HepG2 (cell line): ENCODE data around the gene ALB. TPM values are rescaled to one million over a fixed set of nuclear protein-coding genes. Genes with fewer than 3 reads are reported as not detected.

Experiments used
- ERF ChIP-seq: IDR thresholded peaks from 2 replicates; pipeline ENCODE4 v1.6.1; 2018; ENCODE audit warnings: missing biosample characterization, missing genetic modification reagents
- EZH2 ChIP-seq: conservative IDR thresholded peaks from 2 replicates; pipeline ENCODE4 v1.6.1; 2012; ENCODE audit warnings: mild to moderate bottlenecking, low read depth, low read length, moderate library complexity
- ISX ChIP-seq: sonication (generic); formaldehyde crosslinking; conservative IDR thresholded peaks from 2 replicates; pipeline ENCODE4 v1.5.0; 2020; ENCODE audit warnings: missing genetic modification reagents
- KAT7 ChIP-seq: IDR thresholded peaks from 2 replicates; pipeline ENCODE4 v1.6.1; 2018; ENCODE audit warnings: borderline replicate concordance, missing compliant biosample characterization
- MAF1 ChIP-seq: sonication (generic); formaldehyde crosslinking; IDR thresholded peaks from 2 replicates; pipeline ENCODE4 v1.5.0; 2020; ENCODE audit warnings: missing genetic modification reagents, borderline replicate concordance
- MBD4 ChIP-seq: IDR thresholded peaks from 2 replicates; pipeline ENCODE4 v1.6.1; 2012; ENCODE audit warnings: low read length, inconsistent platforms, borderline replicate concordance
- MIXL1 ChIP-seq: IDR thresholded peaks from 2 replicates; pipeline ENCODE4 v1.6.1; 2016
- NCOR1 ChIP-seq: fragments of 200-600 bp; sonication (generic); IDR thresholded peaks from 2 replicates; pipeline ENCODE4 v1.7.0; 2017; ENCODE audit warnings: antibody characterized with exemption, low read length, borderline replicate concordance
- NKX3-1 ChIP-seq: sonication (generic); formaldehyde crosslinking; IDR thresholded peaks from 2 replicates; pipeline ENCODE4 v1.5.0; 2020; ENCODE audit warnings: missing genetic modification reagents
- NRL ChIP-seq: sonication (generic); formaldehyde crosslinking; IDR thresholded peaks from 2 replicates; pipeline ENCODE4 v1.5.0; 2020; ENCODE audit warnings: missing genetic modification reagents, mild to moderate bottlenecking, moderate library complexity, borderline replicate concordance
- PAXIP1 ChIP-seq: sonication (generic); formaldehyde crosslinking; conservative IDR thresholded peaks from 2 replicates; pipeline ENCODE4 v1.4.0; 2020; ENCODE audit warnings: mild to moderate bottlenecking, missing genetic modification reagents, moderate library complexity
- SMAD3 ChIP-seq: sonication (generic); formaldehyde crosslinking; IDR thresholded peaks from 2 replicates; pipeline ENCODE4 v1.4.0; 2020; ENCODE audit warnings: missing genetic modification reagents
- SMC3 ChIP-seq: IDR thresholded peaks from 2 replicates; pipeline ENCODE4 v1.6.1; 2011; ENCODE audit warnings: low read length, improper control_type of control experiment
- ZNF646 ChIP-seq: sonication (generic); formaldehyde crosslinking; IDR thresholded peaks from 2 replicates; pipeline ENCODE4 v1.9.0; 2021; ENCODE audit warnings: mild to moderate bottlenecking, missing genetic modification reagents
- ZSCAN9 ChIP-seq: IDR thresholded peaks from 2 replicates; pipeline ENCODE4 v1.6.1; 2016; ENCODE audit warnings: borderline replicate concordance
- polyA plus RNA-seq, 8 experiments: library from polyadenylated mRNA; depleted of rRNA in 3 of 8; stranded (reverse) in 7 of 8; unstranded in 1 of 8; fragments of >200 nt; fragmentation: Illumina TruSeq in 4 of 8; extraction: Trizol in 4 of 8; gene quantifications; 2 replicates each; pipeline versions ENCODE4 v1.2.1 to v1.2.3, GENCODE V29; 2011 to 2016; ENCODE audit warnings: low read depth in 4 of 8, missing spikeins in 1 of 8, mixed read lengths in 1 of 8; ENCODE audit not compliant: insufficient read depth in 1 of 8
- total RNA-seq, 5 experiments: library from RNA; depleted of rRNA; stranded (reverse); fragments of >200 nt; fragmentation: Illumina TruSeq; extraction: Trizol; gene quantifications; 2 replicates each; pipeline ENCODE4 v1.2.3, GENCODE V29; 2016; ENCODE audit warnings: low read depth in 1 of 5
- TF ChIP-seq, protein P1 (sequence below): sonication (generic); formaldehyde crosslinking; IDR thresholded peaks from 2 replicates; pipeline ENCODE4 v1.4.0; 2020; ENCODE audit warnings: mild to moderate bottlenecking, missing genetic modification reagents, borderline replicate concordance

ALB gene
- total and polyA plus RNA-seq, 2 of the 13 experiments (the other 11 are each of a cell fraction or from before 2014, with no cell fraction given): 22,259 to 22,625 TPM

DNA sequence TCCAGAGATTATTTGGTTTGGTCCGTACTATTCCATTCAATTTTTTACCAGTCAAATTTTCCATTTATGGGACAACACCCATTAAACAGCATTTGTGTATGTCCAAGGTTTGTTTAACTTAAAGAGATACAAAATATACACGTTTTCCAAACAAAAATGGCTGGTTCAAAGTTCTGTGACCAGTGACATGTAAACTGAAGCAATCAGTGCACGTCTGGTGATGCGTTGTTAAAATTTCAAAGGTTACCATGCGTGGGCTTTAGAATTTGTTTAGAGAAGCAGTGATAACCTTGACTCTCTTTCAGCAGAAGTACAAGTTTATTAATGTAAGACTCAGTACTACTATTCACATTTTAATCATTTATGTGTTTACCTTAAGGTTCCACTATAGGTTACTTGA is 25.2 kb upstream of the ALB start (continued):
- TF ChIP-seq NRL (CRISPR knock-in tag) (no peak), ISX (CRISPR knock-in tag) (no peak), SMC3 (no peak; the same call in 1 of the 2 replicates), ERF (CRISPR knock-in tag) (peak; percentile 85), ZNF646 (CRISPR knock-in tag) (peak; percentile 22; the same call in 1 of the 2 replicates), PAXIP1 (CRISPR knock-in tag) (peak; percentile 96), SMAD3 (CRISPR knock-in tag) (peak; percentile 79; the same call in 1 of the 2 replicates), MBD4 (peak; percentile 82; the same call in 1 of the 2 replicates), EZH2 (no peak), MAF1 (CRISPR knock-in tag) (no peak), ZSCAN9 (CRISPR knock-in tag) (0 out of 2 replicates have a peak, but pooled peaks have one; percentile 85), KAT7 (CRISPR knock-in tag) (0 out of 2 replicates have a peak, but pooled peaks have one; percentile 62), MIXL1 (CRISPR knock-in tag) (peak; percentile 91), NCOR1 (peak; percentile 82), NKX3-1 (CRISPR knock-in tag) (0 out of 2 replicates have a peak, but pooled peaks have one; percentile 21)
- TF ChIP-seq, protein P1, sequence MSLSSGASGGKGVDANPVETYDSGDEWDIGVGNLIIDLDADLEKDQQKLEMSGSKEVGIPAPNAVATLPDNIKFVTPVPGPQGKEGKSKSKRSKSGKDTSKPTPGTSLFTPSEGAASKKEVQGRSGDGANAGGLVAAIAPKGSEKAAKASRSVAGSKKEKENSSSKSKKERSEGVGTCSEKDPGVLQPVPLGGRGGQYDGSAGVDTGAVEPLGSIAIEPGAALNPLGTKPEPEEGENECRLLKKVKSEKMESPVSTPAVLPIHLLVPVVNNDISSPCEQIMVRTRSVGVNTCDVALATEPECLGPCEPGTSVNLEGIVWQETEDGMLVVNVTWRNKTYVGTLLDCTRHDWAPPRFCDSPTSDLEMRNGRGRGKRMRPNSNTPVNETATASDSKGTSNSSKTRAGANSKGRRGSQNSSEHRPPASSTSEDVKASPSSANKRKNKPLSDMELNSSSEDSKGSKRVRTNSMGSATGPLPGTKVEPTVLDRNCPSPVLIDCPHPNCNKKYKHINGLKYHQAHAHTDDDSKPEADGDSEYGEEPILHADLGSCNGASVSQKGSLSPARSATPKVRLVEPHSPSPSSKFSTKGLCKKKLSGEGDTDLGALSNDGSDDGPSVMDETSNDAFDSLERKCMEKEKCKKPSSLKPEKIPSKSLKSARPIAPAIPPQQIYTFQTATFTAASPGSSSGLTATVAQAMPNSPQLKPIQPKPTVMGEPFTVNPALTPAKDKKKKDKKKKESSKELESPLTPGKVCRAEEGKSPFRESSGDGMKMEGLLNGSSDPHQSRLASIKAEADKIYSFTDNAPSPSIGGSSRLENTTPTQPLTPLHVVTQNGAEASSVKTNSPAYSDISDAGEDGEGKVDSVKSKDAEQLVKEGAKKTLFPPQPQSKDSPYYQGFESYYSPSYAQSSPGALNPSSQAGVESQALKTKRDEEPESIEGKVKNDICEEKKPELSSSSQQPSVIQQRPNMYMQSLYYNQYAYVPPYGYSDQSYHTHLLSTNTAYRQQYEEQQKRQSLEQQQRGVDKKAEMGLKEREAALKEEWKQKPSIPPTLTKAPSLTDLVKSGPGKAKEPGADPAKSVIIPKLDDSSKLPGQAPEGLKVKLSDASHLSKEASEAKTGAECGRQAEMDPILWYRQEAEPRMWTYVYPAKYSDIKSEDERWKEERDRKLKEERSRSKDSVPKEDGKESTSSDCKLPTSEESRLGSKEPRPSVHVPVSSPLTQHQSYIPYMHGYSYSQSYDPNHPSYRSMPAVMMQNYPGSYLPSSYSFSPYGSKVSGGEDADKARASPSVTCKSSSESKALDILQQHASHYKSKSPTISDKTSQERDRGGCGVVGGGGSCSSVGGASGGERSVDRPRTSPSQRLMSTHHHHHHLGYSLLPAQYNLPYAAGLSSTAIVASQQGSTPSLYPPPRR (CRISPR knock-in tag): peak; percentile 93
